22Rv1 (cell line): ENCODE results near the gene GNG12.

Experiments
- ZFX ChIP-seq: fragments of 450-650 bp; IDR thresholded peaks from 2 replicates; pipeline ENCODE4 v1.6.1; 2017; ENCODE audit warnings: antibody characterized with exemption, borderline replicate concordance
- TF ChIP-seq, protein P1 (sequence below): fragments of 450-650 bp; IDR thresholded peaks from 2 replicates; pipeline ENCODE4 v1.5.1; 2017; ENCODE audit warnings: mild to moderate bottlenecking

DNA sequence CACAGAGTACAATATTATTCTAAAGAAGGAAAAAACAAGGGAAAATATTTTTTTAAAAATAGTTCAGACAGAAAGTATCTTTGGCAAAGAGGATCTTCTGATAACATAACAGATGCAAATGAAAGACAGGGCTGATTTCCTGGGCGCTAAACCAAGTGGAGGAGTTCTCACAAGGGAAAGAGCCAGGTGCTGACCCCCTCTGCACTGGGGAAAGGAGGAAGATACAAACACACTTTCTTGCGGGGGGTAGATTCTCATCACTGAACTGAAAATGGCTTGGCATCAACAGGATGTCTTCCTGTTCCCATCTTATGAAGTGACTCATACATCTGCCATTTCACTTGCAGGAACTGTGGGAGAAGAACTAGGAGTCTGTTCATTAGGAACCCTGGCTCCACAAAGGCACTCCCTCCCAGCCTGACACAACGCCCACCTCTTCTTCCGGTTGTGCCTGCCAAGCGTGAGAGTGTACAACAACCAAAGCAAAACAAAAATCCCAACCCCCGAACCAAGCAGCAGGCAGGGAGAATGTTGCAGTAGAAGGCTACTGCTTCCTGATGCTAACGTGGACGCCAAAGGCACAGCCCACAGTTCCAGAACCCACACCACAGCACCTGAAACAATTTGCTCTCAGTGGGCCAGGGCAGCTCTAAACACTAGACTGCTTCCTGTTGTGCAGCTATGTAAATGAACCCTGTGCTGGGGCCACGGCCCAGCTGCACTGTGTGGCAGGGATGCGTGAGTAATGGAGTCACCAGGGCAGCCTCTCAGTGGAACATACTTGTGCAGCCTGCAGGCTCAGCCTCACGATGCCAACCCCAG is 97.2 kb downstream of the GNG12 start:
- TF ChIP-seq, protein P1, sequence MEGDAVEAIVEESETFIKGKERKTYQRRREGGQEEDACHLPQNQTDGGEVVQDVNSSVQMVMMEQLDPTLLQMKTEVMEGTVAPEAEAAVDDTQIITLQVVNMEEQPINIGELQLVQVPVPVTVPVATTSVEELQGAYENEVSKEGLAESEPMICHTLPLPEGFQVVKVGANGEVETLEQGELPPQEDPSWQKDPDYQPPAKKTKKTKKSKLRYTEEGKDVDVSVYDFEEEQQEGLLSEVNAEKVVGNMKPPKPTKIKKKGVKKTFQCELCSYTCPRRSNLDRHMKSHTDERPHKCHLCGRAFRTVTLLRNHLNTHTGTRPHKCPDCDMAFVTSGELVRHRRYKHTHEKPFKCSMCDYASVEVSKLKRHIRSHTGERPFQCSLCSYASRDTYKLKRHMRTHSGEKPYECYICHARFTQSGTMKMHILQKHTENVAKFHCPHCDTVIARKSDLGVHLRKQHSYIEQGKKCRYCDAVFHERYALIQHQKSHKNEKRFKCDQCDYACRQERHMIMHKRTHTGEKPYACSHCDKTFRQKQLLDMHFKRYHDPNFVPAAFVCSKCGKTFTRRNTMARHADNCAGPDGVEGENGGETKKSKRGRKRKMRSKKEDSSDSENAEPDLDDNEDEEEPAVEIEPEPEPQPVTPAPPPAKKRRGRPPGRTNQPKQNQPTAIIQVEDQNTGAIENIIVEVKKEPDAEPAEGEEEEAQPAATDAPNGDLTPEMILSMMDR, result no peak
- TF ChIP-seq ZFX, result no peak
